Calu3 (cell line): ENCODE results near the gene PIP4K2C. TPM values are rescaled to one million over a fixed set of nuclear protein-coding genes. Genes with fewer than 3 reads are reported as not detected.
"Not testable (repeated sequence)": the region's sequence is repeated elsewhere in the genome, so short reads cannot be mapped to it uniquely, and the experiment has no call there.

ENCODE experiments used
- BruUV-seq: library from RNA; stranded (reverse); fragments of 400-500 nt; replicated peaks from 2 replicates; lab custom pipeline; 2021; lab: Mats Ljungman, UMichigan
- CTCF ChIA-PET: fragments of 300-600 bp; sonication (Branson Sonifier 250); formaldehyde crosslinking; loops from one replicate; lab custom pipeline; 2022; ENCODE audit warnings: antibody characterized with exemption; lab: Charles Lee
- DNase-seq: peaks from one replicate; pipeline ENCODE4 v3.0.0; 2022
- H3K27ac Mint-ChIP-seq: one replicate; pipeline ENCODE4 v1.8.0; 2022; ENCODE audit warnings: mixed read lengths; ENCODE audit not compliant: unreplicated experiment
- H3K27me3 Mint-ChIP-seq: one replicate; pipeline ENCODE4 v1.8.0; 2022; ENCODE audit warnings: mixed read lengths; ENCODE audit not compliant: unreplicated experiment
- H3K36me3 Mint-ChIP-seq: one replicate; pipeline ENCODE4 v1.8.0; 2022; ENCODE audit warnings: mild to moderate bottlenecking, moderate library complexity, mixed read lengths; ENCODE audit not compliant: insufficient read depth, unreplicated experiment
- H3K4me1 Mint-ChIP-seq: one replicate; pipeline ENCODE4 v1.8.0; 2022; ENCODE audit warnings: mild to moderate bottlenecking, low read depth, mixed read lengths; ENCODE audit not compliant: unreplicated experiment
- H3K4me3 Mint-ChIP-seq: one replicate; pipeline ENCODE4 v1.8.0; 2022; ENCODE audit warnings: mild to moderate bottlenecking, low read depth, moderate library complexity, mixed read lengths; ENCODE audit not compliant: unreplicated experiment
- H3K9me3 Mint-ChIP-seq: one replicate; pipeline ENCODE4 v1.8.0; 2022; ENCODE audit warnings: low read depth, mixed read lengths; ENCODE audit not compliant: unreplicated experiment
- CTCF ChIP-seq: fragments of 200-600 bp; IDR thresholded peaks from one replicate; pipeline ENCODE4 v1.8.0; 2022; ENCODE audit warnings: antibody characterized with exemption; ENCODE audit not compliant: unreplicated experiment
- intact Hi-C: fragments of 100-400 bp; cut with micrococcal nuclease; formaldehyde crosslinking; loops from one replicate; pipeline ENCODE4 v1.10.0; 2022; ENCODE audit not compliant: unreplicated experiment
- total RNA-seq: library from RNA; stranded (reverse); gene quantifications from 2 replicates; pipeline ENCODE4 v1.2.3, GENCODE V29; 2022

Gene PIP4K2C
- total RNA-seq, 1 experiment from 2014 or later, result 66.3 TPM

- BruUV-seq, result no TSS peak
- no peaks in the 10 kb centered on the region for H3K4me1 Mint-ChIP-seq
- H3K9me3 Mint-ChIP-seq, result no peaks in the 10 kb centered on the region
- DNase-seq, result no peak
- no peak overlapping the region for H3K27ac Mint-ChIP-seq
- TF ChIP-seq CTCF, result no peak
- CTCF ChIA-PET, result interaction anchor here (0.9 kb wide), 1 partner anchor 19 kb away, joined by 3 read pairs; no protein-coding TSS in a partner anchor
- no peaks in the 10 kb centered on the region for H3K36me3 Mint-ChIP-seq
- H3K4me3 Mint-ChIP-seq, result no peak overlapping the region
- intact Hi-C loops, result no loop called here
- peaks cover 60% of the 10 kb centered on the region for H3K27me3 Mint-ChIP-seq
Measured at GRCh38 chr12:57564178-57564740, 26.7 kb upstream of the PIP4K2C start.

GRCh38 chr12:57568838-57569237 lies 22.2 kb upstream of the PIP4K2C start:
- CTCF ChIA-PET, result no interaction called here
- Mint-ChIP-seq H3K36me3 (no peaks in the 10 kb centered on the region), H3K4me1 (no peaks in the 10 kb centered on the region), H3K9me3 (no peaks in the 10 kb centered on the region), H3K27ac (no peak overlapping the region), H3K4me3 (no peak overlapping the region), H3K27me3 (peaks cover 76% of the 10 kb centered on the region)
- TF ChIP-seq CTCF, result no peak
- no TSS peak for BruUV-seq
- intact Hi-C loops, result no loop called here
- no peak for DNase-seq

- CTCF ChIA-PET, result interaction anchor here (0.6 kb wide), 1 partner anchor 14 kb away, joined by 4 read pairs; no protein-coding TSS in a partner anchor
Measured at GRCh38 chr12:57569858-57570257, 21.1 kb upstream of the PIP4K2C start.

GRCh38 chr12:57570438-57570837 lies 20.6 kb upstream of the PIP4K2C start:
- H3K4me1 Mint-ChIP-seq, DNase-seq, H3K4me3 Mint-ChIP-seq, CTCF ChIA-PET, BruUV-seq, H3K9me3 Mint-ChIP-seq, H3K36me3 Mint-ChIP-seq, intact Hi-C loops, H3K27ac Mint-ChIP-seq: not testable (repeated sequence)
- H3K27me3 Mint-ChIP-seq, result peaks cover 68% of the 10 kb centered on the region

More at GRCh38 chr12:57569858-57570257, 21.1 kb upstream of the PIP4K2C start:
- Mint-ChIP-seq H3K27me3 (peaks cover 68% of the 10 kb centered on the region), H3K4me1 (no peaks in the 10 kb centered on the region), H3K4me3 (no peak overlapping the region), H3K9me3 (no peaks in the 10 kb centered on the region), H3K27ac (no peak overlapping the region), H3K36me3 (no peaks in the 10 kb centered on the region)
- BruUV-seq, result no TSS peak
- intact Hi-C loops, result no loop called here
- no peak for TF ChIP-seq CTCF
- no peak for DNase-seq
